ENCODE results near the gene FRAS1.

- TF ChIP-seq TAF1 (IDR thresholded peaks at IDR 0.05; ENCODE audit: low read depth, low read length) (no peak), POU2F2 (IDR thresholded peaks at IDR 0.05; ENCODE audit: low read depth, low read length) (no peak), POLR2A (IDR thresholded peaks at IDR 0.05; ENCODE audit: low read depth, low read length) (no peak)
Observed at GRCh38 chr4:78356251-78356786, 299.2 kb downstream of the FRAS1 start.

All from GM12891 (cell line).